CD4-positive, alpha-beta T cell treated with Interleukin-6 for 4 hours (primary cell): Measurements from ENCODE around the gene RAB5A.
"Not testable (repeated sequence)": the region's sequence is repeated elsewhere in the genome, so short reads cannot be mapped to it uniquely, and the experiment has no call there.

Experiments
- DNase-seq: peaks from one replicate; pipeline ENCODE4 v3.0.0-alpha.2; 2020; ENCODE audit warnings: mixed read lengths

The RAB5A gene

DNA sequence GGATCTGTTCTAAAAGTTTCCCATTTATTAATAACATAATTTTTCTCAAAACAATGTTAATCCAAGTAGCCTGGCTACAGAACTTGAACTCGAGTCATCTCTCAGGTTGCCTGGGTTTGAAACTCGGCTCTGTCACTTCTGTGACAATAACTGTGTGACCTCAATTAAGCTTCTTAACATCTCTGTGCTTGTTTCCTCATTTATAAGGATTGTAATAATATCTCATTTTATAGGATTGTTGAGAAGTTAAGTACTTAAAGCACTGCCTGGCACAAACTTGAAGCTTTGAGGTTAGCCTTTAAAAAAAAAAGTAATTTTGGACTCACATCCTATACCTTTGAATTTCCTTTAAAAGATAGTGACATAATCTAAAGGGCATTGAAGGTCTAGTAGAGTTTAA is 3.4 kb downstream of the RAB5A start:
- no peak for DNase-seq

DNA sequence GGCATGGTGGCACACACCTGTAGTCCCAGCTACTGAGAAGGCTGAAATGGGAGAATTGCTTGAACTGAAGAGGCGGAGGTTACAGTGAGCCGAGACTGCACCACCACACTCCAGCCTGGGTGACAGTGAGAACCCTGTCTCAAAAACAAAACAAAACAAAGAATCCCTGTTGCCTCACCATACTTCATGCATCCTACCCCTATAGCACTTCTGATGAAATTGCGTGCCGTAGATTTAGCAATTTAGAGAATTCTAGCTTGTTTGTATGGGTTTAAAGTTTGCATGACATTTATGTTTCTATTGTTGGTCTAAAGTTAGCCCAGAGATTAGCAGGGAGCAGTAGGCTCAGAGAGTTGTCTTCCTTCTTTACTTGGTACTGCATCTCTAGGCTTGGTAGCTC is 7.8 kb downstream of the RAB5A start:
- no peak for DNase-seq

DNA sequence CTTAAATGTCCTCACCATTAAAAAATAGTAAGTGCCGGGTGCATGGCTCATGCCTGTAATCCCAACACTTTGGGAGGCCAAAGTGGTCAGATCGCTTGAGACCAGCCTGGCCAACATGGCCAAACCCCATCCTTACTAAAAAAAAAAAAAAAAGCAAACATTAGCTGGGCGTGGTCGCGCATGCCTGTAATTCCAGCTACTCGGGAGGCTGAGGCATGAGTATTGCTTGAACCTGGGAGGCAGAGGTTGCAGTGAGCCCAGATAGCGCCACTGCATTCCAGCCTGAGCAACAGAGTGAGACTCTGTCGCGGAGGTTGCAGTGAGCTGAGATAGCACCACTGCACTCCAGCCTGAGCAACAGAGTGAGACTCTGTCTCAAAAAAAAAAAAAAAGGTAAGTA is 10.5 kb downstream of the RAB5A start:
- not testable (repeated sequence) for DNase-seq

DNA sequence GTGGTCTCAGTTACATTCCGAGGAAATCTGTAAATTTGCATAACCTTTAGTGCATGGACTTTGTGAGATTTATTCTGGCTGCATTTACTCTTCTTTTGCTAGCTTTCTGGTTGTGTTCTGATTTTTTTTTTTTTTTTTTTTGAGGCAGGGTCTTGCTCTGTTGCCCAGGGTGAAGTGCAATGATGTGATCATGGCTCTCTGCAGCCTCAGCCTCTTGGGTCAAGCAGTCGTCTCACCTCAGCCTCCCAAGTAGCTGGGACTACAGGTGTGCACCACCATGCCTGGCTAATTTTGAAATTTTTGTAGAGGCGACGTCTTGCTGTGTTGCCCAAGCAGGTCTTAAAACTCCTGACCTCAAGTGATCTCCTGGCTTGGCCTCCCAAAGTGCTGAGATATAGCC is 12.6 kb downstream of the RAB5A start:
- no peak for DNase-seq

DNA sequence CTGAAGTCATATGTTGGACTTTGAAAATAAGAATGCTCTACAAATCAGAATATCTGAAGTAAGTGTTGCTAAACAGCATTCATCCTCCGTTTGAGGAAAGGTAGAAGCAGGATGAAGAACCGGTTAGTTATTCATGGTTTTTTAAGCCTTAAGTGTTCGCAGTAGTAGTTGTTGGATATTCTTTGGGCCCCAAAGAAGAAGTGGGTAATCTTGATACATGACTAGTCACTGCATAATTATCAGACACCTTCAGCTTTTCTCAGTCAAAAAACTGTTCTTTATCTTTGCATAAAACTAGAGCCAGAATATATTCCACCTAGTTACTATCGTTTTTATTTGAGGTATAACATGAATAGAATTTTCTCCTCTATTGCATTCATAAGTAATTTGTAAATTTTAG is 13.8 kb downstream of the RAB5A start:
- no peak for DNase-seq

DNA sequence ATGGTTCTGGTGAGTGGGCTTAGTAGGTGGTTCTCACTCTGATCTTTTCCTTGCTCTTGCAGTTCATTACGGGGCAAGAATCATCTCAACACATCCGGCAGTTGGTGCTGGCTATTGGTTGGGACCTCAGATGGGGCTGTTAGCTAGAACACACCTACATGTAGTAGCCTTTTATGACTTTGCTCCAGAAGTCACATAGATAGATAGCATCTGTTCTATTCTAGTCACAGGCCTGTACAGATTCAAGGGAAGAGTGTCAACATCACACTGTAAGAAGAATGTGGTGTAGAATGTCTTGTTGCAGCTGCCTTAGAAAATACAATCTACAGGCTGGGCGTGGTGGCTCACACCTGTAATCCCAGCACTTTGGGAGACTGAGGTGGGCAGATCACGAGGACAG is 15.1 kb downstream of the RAB5A start:
- no peak for DNase-seq

DNA sequence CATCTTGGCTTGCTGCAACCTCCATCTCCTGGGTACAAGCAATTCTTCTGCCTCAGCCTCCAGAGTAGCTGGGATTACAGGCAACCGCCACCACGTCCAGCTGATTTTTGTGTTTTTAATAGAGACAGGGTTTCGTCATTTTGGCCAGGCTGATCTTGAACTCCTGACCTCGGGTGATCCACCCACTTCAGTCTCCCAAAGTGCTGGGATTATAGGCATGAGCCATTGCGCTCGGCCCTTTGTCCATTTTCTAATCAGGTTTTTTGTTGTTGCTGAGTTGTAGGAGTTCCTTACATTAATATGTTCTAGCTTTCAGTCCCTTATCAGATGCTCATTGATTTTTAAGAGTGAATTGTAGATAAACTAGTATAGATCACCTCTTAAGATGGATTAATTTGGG is 20.3 kb downstream of the RAB5A start:
- no peak for DNase-seq

DNA sequence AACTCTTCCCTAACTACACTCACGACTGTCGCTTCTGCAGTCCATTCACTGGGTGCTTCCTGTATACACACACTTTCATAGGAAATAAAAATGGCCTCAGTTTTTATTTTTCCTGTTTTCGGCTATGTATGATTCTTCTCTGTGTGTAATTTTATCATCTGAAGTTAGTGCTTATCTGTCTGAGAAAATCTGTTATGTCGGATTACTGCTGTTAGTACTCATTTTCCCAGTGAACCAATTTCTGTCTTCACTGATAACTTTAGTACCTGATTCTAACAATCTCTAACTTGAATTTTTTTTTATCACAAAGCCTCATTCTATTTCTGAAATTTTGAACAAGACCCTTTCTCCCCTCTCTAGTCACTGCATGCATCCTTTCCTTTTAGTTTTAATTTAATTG is 20.9 kb downstream of the RAB5A start:
- no peak for DNase-seq

DNA sequence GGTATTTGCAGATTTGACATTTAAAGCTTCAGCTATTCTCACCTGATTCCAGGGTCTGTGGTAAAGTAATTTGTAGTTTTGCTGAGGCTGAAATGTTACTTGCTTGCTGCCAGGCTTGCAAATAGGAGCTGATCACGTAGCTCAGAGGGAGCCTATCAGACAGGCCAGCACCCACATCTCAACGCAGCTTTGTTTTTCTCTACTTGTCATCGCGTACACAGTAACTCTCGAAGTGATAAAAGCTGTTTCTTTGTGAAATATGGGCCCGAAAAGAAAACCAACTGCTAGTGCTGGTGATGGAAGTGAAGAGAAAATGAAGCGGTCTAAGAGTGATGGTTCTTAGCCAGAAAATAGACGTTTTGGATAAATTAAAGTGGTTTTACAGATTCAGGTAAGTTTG is 23.4 kb downstream of the RAB5A start:
- no peak for DNase-seq

DNA sequence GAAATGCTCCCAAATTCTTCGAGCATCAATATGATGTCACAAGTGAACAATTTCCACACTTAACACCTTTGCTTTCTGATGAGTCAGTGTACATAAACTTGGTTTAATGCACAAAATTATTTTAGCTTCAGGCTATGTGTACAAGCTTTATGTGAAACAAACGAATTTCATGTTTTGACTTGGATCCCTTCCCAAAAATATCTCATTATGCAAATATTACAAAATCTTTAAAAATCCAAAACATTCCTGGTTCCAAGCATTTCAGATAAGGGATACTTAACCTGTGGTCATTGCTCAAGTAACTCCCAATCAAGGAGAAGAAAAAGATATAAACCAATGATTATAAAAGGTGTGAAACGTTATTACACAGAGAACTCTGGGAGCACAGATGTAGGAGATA is 25.2 kb downstream of the RAB5A start:
- no peak for DNase-seq

DNA sequence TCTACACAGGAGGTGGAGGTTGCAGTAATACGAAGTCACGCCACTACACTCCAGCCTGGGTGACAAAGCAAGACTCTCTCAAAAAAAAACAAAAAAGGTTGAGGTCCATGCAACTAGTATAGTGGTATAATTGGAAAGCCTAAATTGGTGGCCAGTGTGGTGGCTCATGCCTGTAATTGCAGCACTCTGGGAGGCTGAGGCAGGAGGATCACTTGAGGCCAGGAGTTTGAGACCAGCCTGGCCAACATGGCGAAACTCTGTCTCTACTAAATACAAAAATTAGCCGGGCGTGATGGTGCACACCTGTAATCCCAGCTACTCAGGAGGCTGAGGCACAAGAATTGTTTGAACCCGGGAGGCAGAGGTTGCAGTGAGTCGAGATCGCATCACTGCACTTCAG is 42.0 kb downstream of the RAB5A start:
- not testable (repeated sequence) for DNase-seq

DNA sequence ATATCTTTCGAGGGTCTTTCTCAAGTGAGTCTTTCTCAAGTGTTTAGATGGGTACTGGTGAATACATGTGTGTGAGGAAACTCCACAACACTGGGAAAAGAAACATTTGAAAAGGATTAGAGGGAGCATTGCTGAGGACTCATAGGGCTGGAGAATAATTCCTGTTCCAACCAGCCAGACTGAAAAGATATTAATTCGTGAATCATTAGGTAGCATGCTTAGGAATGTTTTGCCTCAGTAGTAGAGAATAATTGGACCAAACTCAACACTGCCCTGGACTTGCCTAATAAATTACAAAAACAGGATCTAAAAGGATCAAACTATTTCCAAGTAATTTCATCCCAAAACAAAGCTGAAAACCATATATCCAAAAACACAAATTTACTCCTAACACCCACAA is 47.9 kb downstream of the RAB5A start:
- DNase-seq: no peak

DNA sequence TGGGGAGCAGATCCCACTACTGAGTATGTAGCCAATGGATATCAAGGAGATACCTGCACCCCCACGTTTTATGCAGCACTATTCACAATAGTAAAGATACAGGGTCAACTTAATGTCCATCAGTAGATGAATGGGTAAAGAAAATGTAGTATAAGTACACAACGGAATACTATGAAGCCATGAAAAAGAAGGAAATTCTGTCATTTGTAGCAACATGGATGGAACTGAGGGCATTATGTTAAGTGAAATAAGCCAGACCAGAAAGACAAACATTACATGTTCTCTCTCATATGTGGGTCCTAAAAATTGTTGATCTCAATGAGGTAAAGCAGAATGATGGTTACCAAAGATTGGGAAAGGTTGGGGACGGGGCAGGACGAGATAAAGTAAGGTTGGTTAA is 50.6 kb downstream of the RAB5A start:
- DNase-seq: no peak

DNA sequence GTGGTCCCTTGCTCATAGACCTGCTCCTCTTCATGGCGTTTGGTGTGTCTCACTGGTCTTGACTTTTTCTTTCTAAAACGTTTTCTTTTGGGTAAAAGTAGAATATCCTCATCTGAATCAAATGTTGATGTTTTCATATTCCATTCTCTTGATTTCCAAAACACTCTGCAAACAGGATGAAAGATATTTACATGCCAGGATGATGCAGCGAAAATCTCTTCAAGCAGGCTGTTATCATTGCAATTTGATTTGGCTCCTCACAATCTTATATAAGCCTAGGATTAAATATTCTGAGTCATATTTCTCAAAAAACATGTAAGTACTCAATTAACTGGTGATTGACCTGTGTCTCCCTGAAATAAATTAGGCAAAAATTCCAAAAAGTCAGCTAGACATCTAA is 55.0 kb downstream of the RAB5A start:
- no peak for DNase-seq

DNA sequence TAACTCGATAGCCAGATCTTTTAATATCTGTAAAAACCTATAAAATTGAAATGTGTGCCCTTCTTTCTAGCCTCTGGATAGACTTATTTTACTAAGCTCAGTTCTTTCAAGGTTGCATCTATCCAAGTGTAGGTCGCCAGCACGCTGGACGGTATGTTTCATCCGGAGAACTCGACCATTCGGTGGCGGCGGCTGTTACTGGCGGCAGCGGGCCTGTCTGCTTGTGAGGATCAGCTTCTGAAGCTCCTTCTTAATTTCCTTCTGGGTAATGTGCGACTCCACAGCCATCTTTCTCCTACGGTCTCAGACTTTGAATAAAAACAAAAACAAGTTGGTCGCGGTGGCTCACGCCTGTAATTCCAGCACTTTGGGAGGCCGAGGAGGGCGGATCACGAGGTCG is 61.1 kb downstream of the RAB5A start:
- no peak for DNase-seq

DNA sequence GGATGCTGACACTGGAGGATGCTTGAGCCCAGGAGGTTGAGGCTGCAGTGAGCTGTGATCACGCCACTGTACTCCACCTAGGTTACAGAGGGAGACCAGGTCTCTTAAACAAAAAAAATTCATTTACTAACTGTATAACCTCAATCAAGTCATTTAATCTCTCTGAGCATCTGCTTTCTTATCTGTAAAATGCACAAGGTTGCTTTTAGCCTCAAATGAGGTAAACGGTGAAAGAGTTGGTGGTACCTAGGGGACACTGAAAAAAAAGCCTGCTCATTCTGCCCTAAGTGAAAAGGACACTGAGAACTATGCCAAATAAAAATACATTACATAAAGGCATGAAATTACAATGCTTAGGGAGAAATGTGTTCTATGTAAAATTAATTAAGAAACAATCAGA is 61.7 kb downstream of the RAB5A start:
- DNase-seq: no peak

DNA sequence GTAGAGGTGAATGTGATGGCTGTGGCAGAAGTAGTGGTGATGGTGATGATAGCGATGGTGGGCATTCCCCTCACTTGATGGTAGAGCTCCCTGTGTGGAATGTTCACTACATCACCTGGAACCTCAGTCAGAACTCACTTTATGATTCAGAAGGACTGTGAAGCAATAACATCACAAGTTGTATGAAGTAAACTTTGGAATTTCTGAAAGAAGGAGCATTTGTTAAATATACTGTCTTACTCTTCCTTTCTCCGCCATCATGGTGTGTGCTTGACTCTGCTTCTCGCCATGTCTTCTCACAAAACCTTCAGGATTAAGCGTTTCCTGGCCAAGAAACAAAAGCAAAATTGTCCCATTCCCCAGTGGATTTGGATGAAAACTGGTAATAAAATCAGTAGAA is 65.3 kb downstream of the RAB5A start, which contains the start of gene PP2D1:
Gene PP2D1 (minus strand): TSS at position 101 of the 400 bp plus-strand sequence. CDS start 192 bp downstream, outside the sequence.
- no peak for DNase-seq

DNA sequence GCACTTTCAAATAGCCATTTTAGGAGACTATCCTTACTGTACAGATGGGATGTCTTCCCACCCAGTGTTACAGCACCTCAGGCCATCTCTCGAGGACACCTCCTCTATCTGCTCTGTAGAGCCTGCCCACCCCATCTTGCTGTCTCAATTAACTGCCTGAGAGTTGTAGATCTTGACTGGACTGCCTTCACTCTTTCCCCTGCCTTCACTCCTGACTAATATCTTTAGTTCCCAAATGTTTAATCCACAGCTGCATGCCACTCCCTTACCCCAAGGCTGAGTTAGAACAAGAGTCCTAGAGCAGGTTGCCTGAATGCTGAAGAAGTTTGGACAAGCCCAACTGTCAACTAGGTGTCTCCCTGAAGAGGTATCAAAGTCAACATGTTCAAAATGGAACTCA is 66.5 kb downstream of the RAB5A start:
- no peak for DNase-seq

DNA sequence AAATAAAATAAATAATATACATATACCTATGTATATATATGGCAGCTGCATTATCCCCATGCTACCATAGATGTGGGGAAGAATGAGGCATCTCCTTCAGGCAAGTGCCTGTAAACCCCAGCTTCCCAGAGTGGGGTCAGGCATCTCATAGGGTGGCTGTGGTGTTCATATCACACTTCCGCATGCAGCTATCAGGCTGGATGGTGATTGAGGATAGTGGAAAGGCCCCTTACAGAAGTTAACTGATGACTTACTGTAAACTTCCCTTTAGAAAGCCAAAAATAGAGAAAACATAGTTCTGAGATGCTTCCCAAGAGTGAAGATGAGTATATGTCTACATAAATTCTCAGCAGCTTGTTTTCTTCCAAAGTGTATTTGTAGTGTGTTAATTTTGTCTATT is 68.6 kb downstream of the RAB5A start:
- no peak for DNase-seq

DNA sequence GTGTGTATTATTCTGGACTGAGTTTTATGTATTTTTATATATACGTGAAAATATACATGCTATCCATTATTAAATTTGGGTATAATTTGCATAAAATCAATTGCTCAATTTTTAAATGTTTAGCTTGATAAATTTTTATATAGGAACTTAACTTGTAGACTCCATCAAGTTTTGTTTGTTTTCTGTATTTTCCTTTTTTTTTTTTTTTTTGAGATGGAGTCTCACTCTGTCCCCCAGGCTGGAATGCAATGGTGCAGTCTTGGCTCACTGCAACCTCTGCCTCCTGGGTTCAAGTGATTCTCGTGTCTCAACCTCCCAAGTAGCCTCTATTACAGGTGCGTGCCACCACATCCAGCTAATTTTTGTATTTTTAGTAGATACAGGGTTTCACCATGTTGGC is 69.2 kb downstream of the RAB5A start:
- DNase-seq: not testable (repeated sequence)

DNA sequence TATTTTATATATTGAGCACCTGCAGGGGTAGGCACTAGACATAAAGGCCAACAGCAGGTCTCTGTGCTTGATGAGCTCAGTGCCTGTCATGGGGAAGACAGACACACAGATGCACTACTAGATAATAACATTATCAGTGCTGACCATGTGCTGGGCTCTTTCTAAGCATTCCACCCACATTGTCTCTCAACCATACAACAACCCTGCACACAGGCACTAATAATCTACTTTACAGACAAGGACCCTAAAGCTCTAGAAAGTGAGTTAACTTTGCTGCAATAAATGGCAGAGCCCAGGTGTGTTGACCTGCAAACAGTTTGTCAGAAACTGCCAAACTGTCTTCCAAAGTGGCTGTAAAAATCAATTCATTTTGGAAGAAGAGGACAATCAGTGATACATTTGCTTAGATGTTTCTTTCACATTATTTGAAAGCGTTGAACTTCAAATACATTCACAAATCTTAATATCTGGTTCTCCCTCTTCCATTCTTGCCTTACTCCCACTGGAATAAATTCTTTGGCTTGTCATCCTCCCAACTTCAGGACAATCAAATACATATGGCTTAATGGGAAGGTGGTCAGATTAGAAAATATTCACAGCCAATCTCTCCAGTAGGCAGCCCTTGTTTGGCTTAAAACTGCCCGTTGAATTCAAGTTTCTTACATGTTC is 76.2 kb downstream of the RAB5A start:
- DNase-seq: no peak

DNA sequence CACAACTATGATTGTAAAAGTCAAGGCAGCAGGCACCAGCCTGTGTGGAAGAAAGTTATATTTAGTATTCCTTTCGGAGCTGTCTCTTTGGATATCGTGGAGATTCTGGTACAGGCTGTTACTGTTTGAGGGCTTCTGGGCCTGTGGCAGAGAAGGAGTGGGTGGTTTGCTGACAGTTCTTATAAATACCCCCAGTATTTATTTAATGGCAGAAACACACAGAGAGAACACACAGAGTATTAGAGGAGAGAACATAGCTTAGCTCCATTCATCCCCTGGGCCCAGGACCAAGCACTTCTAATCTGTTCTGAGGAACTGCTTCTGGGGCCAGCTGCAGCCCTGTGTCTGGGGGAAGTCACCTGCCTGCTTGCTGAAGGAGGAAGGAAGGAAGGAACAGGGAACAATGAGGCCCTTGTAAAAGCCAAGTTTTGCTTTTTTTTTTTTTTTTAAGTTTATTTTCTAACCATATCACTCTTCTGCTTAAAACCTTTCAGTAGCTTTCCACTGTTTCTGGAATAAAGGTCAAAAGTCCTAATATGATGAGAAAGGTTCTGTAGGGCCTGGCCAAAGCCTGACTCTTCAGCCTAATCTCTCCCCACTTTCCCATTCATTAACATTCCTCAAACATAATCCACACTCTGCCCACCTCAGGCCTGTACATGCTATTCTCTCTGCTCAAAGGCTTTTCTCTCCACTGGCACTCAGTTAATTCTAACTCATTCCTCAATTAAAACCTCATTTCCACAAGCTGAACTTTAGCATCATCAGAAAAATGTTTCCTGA is 76.9 kb downstream of the RAB5A start:
- no peak for DNase-seq

DNA sequence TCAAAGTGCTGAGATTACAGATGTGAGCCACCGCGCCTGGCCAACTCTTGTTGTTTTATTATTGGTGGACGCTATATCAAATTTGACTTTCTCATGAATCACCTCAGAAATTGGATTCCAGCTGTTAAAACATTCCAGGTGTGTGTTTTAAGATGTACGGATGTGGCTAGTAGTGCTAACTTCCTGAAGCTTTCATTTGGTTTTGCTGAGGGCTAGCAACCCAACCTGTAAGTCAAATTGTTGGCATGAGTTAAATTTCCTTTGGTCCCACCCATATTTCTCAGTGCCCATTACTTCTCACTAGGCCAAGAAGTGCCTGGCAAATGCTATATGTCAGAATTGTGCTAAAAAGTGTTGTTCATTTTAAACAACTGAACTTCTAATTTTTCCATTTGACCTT is 80.2 kb downstream of the RAB5A start:
- no peak for DNase-seq

DNA sequence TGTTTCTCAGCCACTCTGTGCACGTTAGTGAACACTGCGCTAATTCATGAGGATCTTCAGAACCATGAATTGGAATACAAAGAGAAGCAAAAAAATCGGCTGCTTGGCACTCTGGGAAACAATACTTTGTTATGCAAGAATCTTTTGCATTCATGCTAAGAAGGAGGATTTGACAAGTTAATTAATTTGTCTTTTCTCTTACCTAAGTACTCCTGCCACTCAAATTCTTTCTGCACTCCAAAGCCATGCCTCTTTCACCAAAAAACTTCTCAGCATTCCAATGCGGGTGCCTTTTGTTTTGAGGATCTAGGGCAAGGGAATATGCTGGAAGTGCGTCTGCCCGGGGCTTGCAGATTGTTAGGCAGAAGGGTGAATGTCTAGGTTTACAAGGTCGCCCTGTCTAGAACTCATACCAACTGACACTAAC is 82.0 kb downstream of the RAB5A start:
- DNase-seq: no peak

DNA sequence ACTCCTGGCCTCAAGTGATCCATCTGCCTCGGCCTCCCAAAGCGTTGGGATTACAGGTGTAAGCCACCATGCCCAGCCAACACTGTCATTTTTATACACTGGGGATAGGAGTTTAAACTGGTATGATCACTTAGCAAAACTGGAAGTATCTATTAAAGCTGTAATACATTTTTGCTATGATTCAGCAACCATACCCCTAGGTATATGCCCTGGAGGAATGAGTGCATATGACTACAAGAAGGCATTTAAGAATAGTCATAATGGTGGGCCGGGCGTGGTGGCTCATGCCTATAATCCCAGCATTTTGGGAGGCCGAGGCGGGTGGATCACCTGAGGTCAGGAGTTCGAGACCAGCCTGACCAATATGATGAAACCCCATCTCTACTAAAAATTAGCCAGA is 85.0 kb downstream of the RAB5A start:
- not testable (repeated sequence) for DNase-seq
